GM19043 (cell line): ENCODE data around the gene IQCH.
"Not testable (repeated sequence)": the region's sequence is repeated elsewhere in the genome, so short reads cannot be mapped to it uniquely, and the experiment has no call there.

Source experiments
- ATAC-seq: cut with Tn5 transposase; IDR thresholded peaks from one replicate; pipeline ENCODE4 v1.9.1; 2021; ENCODE audit warnings: low read depth; ENCODE audit not compliant: unreplicated experiment

IQCH gene

GRCh38 chr15:67422296-67422695 lies 167.7 kb downstream of the IQCH start:
- no peak for ATAC-seq

GRCh38 chr15:67433495-67434099 lies 179.0 kb downstream of the IQCH start:
- no peak for ATAC-seq

- not testable (repeated sequence) for ATAC-seq
Measured at GRCh38 chr15:67436351-67437250, 182.0 kb downstream of the IQCH start.

- ATAC-seq = no peak
Measured at GRCh38 chr15:67444100-67444499, 189.5 kb downstream of the IQCH start.

- ATAC-seq = no peak
Measured at GRCh38 chr15:67446449-67446848, 191.9 kb downstream of the IQCH start.

- ATAC-seq = not testable (repeated sequence)
Measured at GRCh38 chr15:67448372-67448771, 193.8 kb downstream of the IQCH start.

- ATAC-seq = not testable (repeated sequence)
Measured at GRCh38 chr15:67453703-67454102, 199.1 kb downstream of the IQCH start.

GRCh38 chr15:67456677-67457529 lies 202.3 kb downstream of the IQCH start:
- ATAC-seq = no peak

- ATAC-seq = no peak
Measured at GRCh38 chr15:67458331-67459029, 203.9 kb downstream of the IQCH start.

- no peak for ATAC-seq
Measured at GRCh38 chr15:67460521-67460920, 205.9 kb downstream of the IQCH start.

- ATAC-seq = no peak
Measured at GRCh38 chr15:67461735-67462134, 207.1 kb downstream of the IQCH start.

GRCh38 chr15:67462875-67463274 lies 208.3 kb downstream of the IQCH start:
- no peak for ATAC-seq

- no peak for ATAC-seq
Measured at GRCh38 chr15:67463488-67463887, 208.9 kb downstream of the IQCH start.

- ATAC-seq = no peak
Measured at GRCh38 chr15:67465196-67465952, 210.8 kb downstream of the IQCH start.

GRCh38 chr15:67468416-67468815 lies 213.8 kb downstream of the IQCH start:
- ATAC-seq = no peak

GRCh38 chr15:67469680-67470079 lies 215.1 kb downstream of the IQCH start:
- ATAC-seq = no peak

GRCh38 chr15:67472957-67473356 lies 218.4 kb downstream of the IQCH start:
- no peak for ATAC-seq

- ATAC-seq = no peak
Measured at GRCh38 chr15:67474405-67475110, 220.0 kb downstream of the IQCH start.
